Activated CD8-positive, alpha-beta T cell treated with anti-CD3 and anti-CD28 coated beads, Interleukin-2, amount 10 ng/mL, durations not matched to agents 7 days and 5 days (primary cell): ENCODE results near the gene NUS1. TPM values are rescaled to one million over a fixed set of nuclear protein-coding genes. Genes with fewer than 3 reads are reported as not detected.
"Not testable (repeated sequence)": the region's sequence is repeated elsewhere in the genome, so short reads cannot be mapped to it uniquely, and the experiment has no call there.

ENCODE experiments used
- ATAC-seq: fragments of 150-1000 bp; cut with Tn5 transposase; one replicate; pipeline ENCODE4 v1.10.0; 2021; ENCODE audit warnings: moderate library complexity
- CTCF ChIA-PET: fragments of 350-600 bp; sonication (Branson Sonifier 250); formaldehyde crosslinking; loops from one replicate; lab custom pipeline; 2021; ENCODE audit warnings: antibody characterized with exemption; lab: Charles Lee
- POLR2A ChIA-PET: fragments of 350-600 bp; sonication (Branson Sonifier 250); formaldehyde crosslinking; loops from one replicate; lab custom pipeline; 2021; ENCODE audit warnings: antibody characterized with exemption; lab: Charles Lee
- DNase-seq: peaks from one replicate; pipeline ENCODE4 v3.0.0-alpha.2; 2020
- H3K27ac Mint-ChIP-seq: one replicate; pipeline ENCODE4 v1.8.0; 2021; ENCODE audit warnings: mild to moderate bottlenecking, mixed read lengths
- H3K27me3 Mint-ChIP-seq: one replicate; pipeline ENCODE4 v1.8.0; 2021; ENCODE audit warnings: low read depth, mixed read lengths
- H3K36me3 Mint-ChIP-seq: one replicate; pipeline ENCODE4 v1.8.0; 2021; ENCODE audit warnings: low read depth, mixed read lengths
- H3K4me1 Mint-ChIP-seq: one replicate; pipeline ENCODE4 v1.8.0; 2021; ENCODE audit warnings: low read depth, mixed read lengths
- H3K4me3 Mint-ChIP-seq: one replicate; pipeline ENCODE4 v1.8.0; 2021; ENCODE audit warnings: mild to moderate bottlenecking, mixed read lengths
- H3K9me3 Mint-ChIP-seq: one replicate; pipeline ENCODE4 v1.8.0; 2022; ENCODE audit warnings: mixed read lengths; ENCODE audit not compliant: insufficient read depth
- total RNA-seq, 2 experiments: library from RNA; stranded (reverse); gene quantifications; one replicate each; pipeline ENCODE4 v1.2.3, GENCODE V29; 2021

Gene NUS1
- total RNA-seq, 2 experiments from 2014 or later = 27.5 to 29.1 TPM

- H3K27me3 Mint-ChIP-seq, H3K9me3 Mint-ChIP-seq, H3K4me3 Mint-ChIP-seq, H3K4me1 Mint-ChIP-seq, H3K36me3 Mint-ChIP-seq, POLR2A ChIA-PET, DNase-seq, CTCF ChIA-PET, H3K27ac Mint-ChIP-seq, ATAC-seq: not testable (repeated sequence)
These were observed 46.3 kb downstream of the NUS1 start for GRCh38 chr6:117721520-117721919.

GRCh38 chr6:117728626-117729025 lies 53.4 kb downstream of the NUS1 start:
- ATAC-seq (no peak), DNase-seq (no peak)
- ChIA-PET CTCF (no interaction called here), POLR2A (no interaction called here)
- Mint-ChIP-seq H3K4me3 (no peak overlapping the region), H3K4me1 (no peaks in the 10 kb centered on the region), H3K27ac (no peak overlapping the region), H3K9me3 (no peaks in the 10 kb centered on the region), H3K27me3 (peaks cover 3% of the 10 kb centered on the region), H3K36me3 (no peaks in the 10 kb centered on the region)

- peaks cover 3% of the 10 kb centered on the region for H3K27me3 Mint-ChIP-seq
- CTCF ChIA-PET = no interaction called here
These were observed 54.3 kb downstream of the NUS1 start for GRCh38 chr6:117729613-117730012.

GRCh38 chr6:117733341-117733740 lies 58.1 kb downstream of the NUS1 start:
- ChIA-PET POLR2A (no interaction called here), CTCF (no interaction called here)
- no peak overlapping the region for H3K27ac Mint-ChIP-seq
- H3K27me3 Mint-ChIP-seq = peaks cover 3% of the 10 kb centered on the region
- H3K9me3 Mint-ChIP-seq = peaks cover 5% of the 10 kb centered on the region
- ATAC-seq = no peak
- H3K4me3 Mint-ChIP-seq = no peak overlapping the region
- DNase-seq = no peak
- no peaks in the 10 kb centered on the region for H3K36me3 Mint-ChIP-seq
- H3K4me1 Mint-ChIP-seq = no peaks in the 10 kb centered on the region

More at GRCh38 chr6:117729613-117730012, 54.3 kb downstream of the NUS1 start:
- Mint-ChIP-seq H3K4me3 (no peak overlapping the region), H3K36me3 (no peaks in the 10 kb centered on the region), H3K27ac (no peak overlapping the region), H3K9me3 (no peaks in the 10 kb centered on the region), H3K4me1 (no peaks in the 10 kb centered on the region)
- ATAC-seq = no peak
- DNase-seq = no peak
- POLR2A ChIA-PET = no interaction called here

GRCh38 chr6:117739869-117740268 lies 64.6 kb downstream of the NUS1 start:
- ATAC-seq (no peak), DNase-seq (no peak)
- no peak overlapping the region for H3K4me3 Mint-ChIP-seq
- no peaks in the 10 kb centered on the region for H3K27me3 Mint-ChIP-seq
- H3K27ac Mint-ChIP-seq = no peak overlapping the region
- ChIA-PET POLR2A (no interaction called here), CTCF (no interaction called here)
- no peaks in the 10 kb centered on the region for H3K36me3 Mint-ChIP-seq
- H3K4me1 Mint-ChIP-seq = no peaks in the 10 kb centered on the region
- peaks cover 15% of the 10 kb centered on the region for H3K9me3 Mint-ChIP-seq

GRCh38 chr6:117740605-117741004 lies 65.3 kb downstream of the NUS1 start:
- ATAC-seq (no peak), DNase-seq (no peak)
- Mint-ChIP-seq H3K36me3 (no peaks in the 10 kb centered on the region), H3K4me1 (no peaks in the 10 kb centered on the region), H3K9me3 (peaks cover 15% of the 10 kb centered on the region), H3K27me3 (no peaks in the 10 kb centered on the region), H3K4me3 (no peak overlapping the region), H3K27ac (no peak overlapping the region)
- POLR2A ChIA-PET = no interaction called here
- CTCF ChIA-PET = no interaction called here

- H3K4me1 Mint-ChIP-seq, H3K36me3 Mint-ChIP-seq, CTCF ChIA-PET, H3K27ac Mint-ChIP-seq, H3K4me3 Mint-ChIP-seq, POLR2A ChIA-PET, H3K27me3 Mint-ChIP-seq, DNase-seq, ATAC-seq, H3K9me3 Mint-ChIP-seq: not testable (repeated sequence)
These were observed 75.4 kb downstream of the NUS1 start for GRCh38 chr6:117750675-117751074.

Other genes starting within 250 kb of the NUS1 start
- gene ROS1, start 249.5 kb upstream of the NUS1 start, total RNA-seq = not detected
- gene DCBLD1, start 192.8 kb upstream of the NUS1 start, total RNA-seq = 1 to 10 TPM; 2.5 to 4.3 TPM
- 10 to 100 TPM; 23.3 to 23.4 TPM for gene GOPC, start 73.0 kb upstream of the NUS1 start, total RNA-seq
- gene SLC35F1, start 231.8 kb downstream of the NUS1 start, total RNA-seq = not detected